ENCODE measurements around the gene CPEB1.
"Not testable (repeated sequence)": the region's sequence is repeated elsewhere in the genome, so short reads cannot be mapped to it uniquely, and the experiment has no call there.

CPEB1 gene

GRCh38 chr15:82656641-82657266, 9.6 kb upstream of the CPEB1 start:
- Mint-ChIP-seq H3K4me1 (no peaks in the 10 kb centered on the region), H3K4me3 (no peak overlapping the region), H3K9me3 (no peaks in the 10 kb centered on the region), H3K27ac (no peak overlapping the region), H3K27me3 (peaks cover 1% of the 10 kb centered on the region), H3K36me3 (no peaks in the 10 kb centered on the region)

GRCh38 chr15:82655606-82656005, 8.4 kb upstream of the CPEB1 start:
- H3K4me1 Mint-ChIP-seq, result no peaks in the 10 kb centered on the region
- no peaks in the 10 kb centered on the region for H3K9me3 Mint-ChIP-seq
- no peak overlapping the region for H3K27ac Mint-ChIP-seq
- no peaks in the 10 kb centered on the region for H3K36me3 Mint-ChIP-seq
- peaks cover 3% of the 10 kb centered on the region for H3K27me3 Mint-ChIP-seq
- no peak overlapping the region for H3K4me3 Mint-ChIP-seq

GRCh38 chr15:82653483-82654168, 6.5 kb upstream of the CPEB1 start:
- no peaks in the 10 kb centered on the region for H3K36me3 Mint-ChIP-seq
- no peak overlapping the region for H3K4me3 Mint-ChIP-seq
- H3K4me1 Mint-ChIP-seq, result no peaks in the 10 kb centered on the region
- no peaks in the 10 kb centered on the region for H3K9me3 Mint-ChIP-seq
- peaks cover 8% of the 10 kb centered on the region for H3K27me3 Mint-ChIP-seq
- no peak overlapping the region for H3K27ac Mint-ChIP-seq

- Mint-ChIP-seq H3K4me1 (no peaks in the 10 kb centered on the region), H3K9me3 (no peaks in the 10 kb centered on the region), H3K4me3 (no peak overlapping the region), H3K27ac (no peak overlapping the region), H3K36me3 (no peaks in the 10 kb centered on the region), H3K27me3 (peaks cover 8% of the 10 kb centered on the region)
Measured at GRCh38 chr15:82651708-82652107, 4.5 kb upstream of the CPEB1 start.

GRCh38 chr15:82650046-82650670, 3.0 kb upstream of the CPEB1 start:
- no peaks in the 10 kb centered on the region for H3K36me3 Mint-ChIP-seq
- no peaks in the 10 kb centered on the region for H3K9me3 Mint-ChIP-seq
- no peak overlapping the region for H3K4me3 Mint-ChIP-seq
- H3K27ac Mint-ChIP-seq, result no peak overlapping the region
- peaks cover 10% of the 10 kb centered on the region for H3K27me3 Mint-ChIP-seq
- H3K4me1 Mint-ChIP-seq, result peaks cover 4% of the 10 kb centered on the region

GRCh38 chr15:82649226-82649999, 2.2 kb upstream of the CPEB1 start:
- Mint-ChIP-seq H3K4me3 (peak overlapping the region; percentile 5), H3K27me3 (peaks cover 16% of the 10 kb centered on the region), H3K4me1 (peaks cover 4% of the 10 kb centered on the region), H3K27ac (no peak overlapping the region), H3K9me3 (no peaks in the 10 kb centered on the region), H3K36me3 (no peaks in the 10 kb centered on the region)

- Mint-ChIP-seq H3K9me3 (no peaks in the 10 kb centered on the region), H3K36me3 (no peaks in the 10 kb centered on the region), H3K4me3 (peak overlapping the region; percentile 64), H3K4me1 (peaks cover 4% of the 10 kb centered on the region), H3K27me3 (peaks cover 21% of the 10 kb centered on the region), H3K27ac (peak overlapping the region; percentile 21)
Measured at GRCh38 chr15:82648257-82649103, 1.3 kb upstream of the CPEB1 start.

GRCh38 chr15:82647835-82648256, 683 bp upstream of the CPEB1 start:
- H3K9me3 Mint-ChIP-seq, result no peaks in the 10 kb centered on the region
- H3K4me3 Mint-ChIP-seq, result peak overlapping the region; percentile 64
- H3K4me1 Mint-ChIP-seq, result peaks cover 4% of the 10 kb centered on the region
- H3K27me3 Mint-ChIP-seq, result peaks cover 22% of the 10 kb centered on the region
- no peak overlapping the region for H3K27ac Mint-ChIP-seq
- H3K36me3 Mint-ChIP-seq, result no peaks in the 10 kb centered on the region

- Mint-ChIP-seq H3K27ac (no peak overlapping the region), H3K27me3 (peaks cover 27% of the 10 kb centered on the region), H3K9me3 (no peaks in the 10 kb centered on the region), H3K36me3 (no peaks in the 10 kb centered on the region), H3K4me3 (peak overlapping the region; percentile 79), H3K4me1 (peaks cover 4% of the 10 kb centered on the region)
Measured at GRCh38 chr15:82646250-82647044, 716 bp downstream of the CPEB1 start.

- H3K27ac Mint-ChIP-seq, H3K9me3 Mint-ChIP-seq, H3K4me1 Mint-ChIP-seq, H3K36me3 Mint-ChIP-seq, H3K4me3 Mint-ChIP-seq: not testable (repeated sequence)
- peaks cover 32% of the 10 kb centered on the region for H3K27me3 Mint-ChIP-seq
Measured at GRCh38 chr15:82644967-82645852, 2.0 kb downstream of the CPEB1 start.

- Mint-ChIP-seq H3K36me3 (no peaks in the 10 kb centered on the region), H3K4me3 (no peak overlapping the region), H3K27me3 (peaks cover 39% of the 10 kb centered on the region), H3K4me1 (peaks cover 4% of the 10 kb centered on the region), H3K27ac (no peak overlapping the region), H3K9me3 (no peaks in the 10 kb centered on the region)
Measured at GRCh38 chr15:82643992-82644391, 3.2 kb downstream of the CPEB1 start.

GRCh38 chr15:82642656-82643055, 4.5 kb downstream of the CPEB1 start:
- Mint-ChIP-seq H3K36me3 (no peaks in the 10 kb centered on the region), H3K27me3 (peaks cover 39% of the 10 kb centered on the region), H3K27ac (no peak overlapping the region), H3K4me3 (no peak overlapping the region), H3K4me1 (peaks cover 4% of the 10 kb centered on the region), H3K9me3 (no peaks in the 10 kb centered on the region)

- Mint-ChIP-seq H3K27ac (no peak overlapping the region), H3K4me1 (peaks cover 4% of the 10 kb centered on the region), H3K9me3 (no peaks in the 10 kb centered on the region), H3K36me3 (no peaks in the 10 kb centered on the region), H3K27me3 (peaks cover 45% of the 10 kb centered on the region), H3K4me3 (no peak overlapping the region)
Measured at GRCh38 chr15:82641129-82641798, 5.9 kb downstream of the CPEB1 start.

All from activated naive CD4-positive, alpha-beta T cell treated with anti-CD3 and anti-CD28 coated beads, Interleukin-2, amount 50 U/mL, for 24 hours (primary cell).